ENCODE measurements around the gene PHRF1.
A peak's percentile ranks its signal among the peaks of the same experiment; 100 is the strongest.

PHRF1 gene

DNA sequence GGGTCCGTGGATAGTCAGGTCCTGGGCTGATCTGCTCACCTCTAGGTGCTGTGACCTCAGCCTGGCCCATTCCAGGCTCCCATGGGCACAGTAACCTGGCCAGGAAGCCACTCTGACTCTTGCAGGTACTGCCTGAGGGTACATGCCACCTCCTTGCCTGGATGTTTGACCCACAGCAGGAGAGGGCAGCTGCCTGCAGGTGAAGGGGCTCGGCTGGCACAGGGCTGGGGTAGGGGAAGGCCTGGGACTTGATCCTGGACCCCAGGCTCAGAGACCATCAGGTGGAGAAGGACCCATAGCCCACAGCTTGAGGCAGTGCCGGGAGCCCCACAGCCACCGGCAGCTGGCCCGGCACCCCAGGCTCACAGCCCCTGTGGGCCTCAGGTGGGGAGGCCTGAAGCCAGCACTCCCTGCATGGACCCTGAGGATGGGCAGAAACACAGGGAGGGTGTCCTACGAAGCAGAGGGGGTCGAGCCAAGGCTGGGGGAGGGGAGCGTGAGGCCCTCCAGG is 36.2 kb upstream of the PHRF1 start:
- DNase-seq = no peak

DNA sequence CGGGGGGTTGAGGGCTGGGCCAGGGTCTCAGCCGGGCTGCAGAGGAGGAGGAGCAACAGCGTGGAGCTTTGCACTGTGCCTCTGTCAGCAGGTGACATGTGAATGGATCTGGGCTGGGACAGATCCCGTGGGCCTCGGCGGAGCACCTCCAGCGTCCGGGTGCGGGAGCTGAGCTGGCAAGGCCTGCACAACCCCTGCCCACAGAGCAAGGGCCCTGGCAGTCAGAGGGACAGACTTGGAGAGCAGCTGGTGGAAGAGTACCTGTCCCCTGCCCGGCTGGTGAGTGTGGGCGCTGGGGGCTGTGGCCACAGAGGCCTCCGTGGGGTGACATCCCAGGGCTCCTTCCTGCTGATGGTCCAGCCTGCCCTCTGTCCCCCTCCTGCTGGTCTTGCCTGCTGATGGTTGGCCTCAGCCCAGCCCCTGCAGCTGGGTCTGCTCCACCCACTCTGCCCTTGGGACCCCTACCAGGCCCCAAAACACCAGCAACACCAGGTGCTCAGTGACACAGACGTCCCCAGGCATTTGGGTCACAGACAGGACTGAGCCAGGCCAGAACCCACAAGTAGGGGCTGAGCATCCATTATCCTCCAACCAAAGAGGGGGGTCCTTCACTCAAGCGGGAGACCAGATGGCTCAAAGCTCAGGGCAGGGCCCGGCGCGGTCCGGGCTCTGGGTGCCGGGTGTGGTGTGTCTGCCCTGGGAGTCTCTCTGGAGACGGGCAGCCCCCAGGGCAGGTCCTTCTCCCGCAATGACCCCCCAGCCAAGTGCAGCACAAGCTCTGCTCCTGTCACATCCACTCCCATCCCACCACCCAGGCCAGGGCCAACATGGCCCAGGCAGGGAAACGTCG is 35.5 kb upstream of the PHRF1 start:
- no peak for DNase-seq

DNA sequence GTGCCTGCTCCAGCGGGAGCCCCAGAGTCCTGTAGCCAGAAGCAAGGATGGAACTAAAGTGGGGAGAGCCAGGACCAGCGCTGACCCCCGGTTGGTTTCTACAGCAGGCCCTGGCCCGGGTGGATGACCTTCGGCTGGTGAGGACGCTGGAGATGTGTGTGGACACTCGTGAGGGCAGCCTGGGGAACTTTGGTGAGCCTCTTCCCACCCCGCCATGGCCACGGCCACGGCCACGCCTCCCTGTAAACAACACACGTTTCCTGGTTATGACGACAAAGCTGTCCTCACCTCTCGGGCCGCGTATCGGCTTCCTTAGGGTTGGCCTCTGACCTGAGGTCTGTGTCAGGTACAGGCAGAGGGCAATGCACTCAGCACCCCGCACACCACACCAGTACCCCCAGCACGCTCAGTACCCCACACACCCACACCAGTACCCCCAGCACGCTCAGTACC is 34.8 kb upstream of the PHRF1 start:
- no peak for DNase-seq

DNA sequence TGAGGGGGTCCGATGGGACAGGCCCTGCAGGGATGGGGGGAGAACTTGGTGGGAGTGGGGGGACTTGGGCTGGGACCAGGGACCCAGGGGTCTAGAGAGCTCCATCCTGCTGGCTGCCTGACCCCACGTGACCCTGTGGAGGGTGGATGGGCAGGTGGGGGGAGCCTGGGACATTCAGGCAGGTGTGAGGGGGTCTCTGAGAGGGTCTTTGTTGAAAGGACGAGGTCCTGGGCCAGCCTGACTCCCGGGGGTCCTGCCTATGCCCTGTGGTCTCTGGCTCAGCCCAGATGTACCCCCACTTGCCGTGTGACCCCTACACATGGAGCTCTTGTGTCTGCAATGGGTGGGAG is 31.5 kb upstream of the PHRF1 start:
- no peak for DNase-seq

DNA sequence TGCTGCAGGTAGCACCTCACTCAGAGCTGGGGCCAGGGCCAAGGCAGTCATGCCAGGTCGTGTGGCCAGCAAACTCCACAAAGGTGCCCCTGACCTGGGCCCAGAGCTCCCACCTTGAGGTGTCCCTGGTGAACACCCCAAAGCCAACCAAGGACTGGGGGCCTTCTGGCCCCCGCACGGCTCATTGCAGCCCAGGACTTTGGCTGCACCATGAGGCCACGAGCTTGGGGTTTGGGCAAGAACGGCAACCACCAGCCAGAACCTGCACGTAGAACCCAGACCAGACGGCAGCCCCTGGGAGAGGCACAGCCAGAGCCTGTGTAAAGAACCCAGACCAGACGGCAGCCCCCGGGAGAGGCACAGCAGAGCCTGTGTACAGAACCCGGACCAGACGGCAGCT is 31.1 kb upstream of the PHRF1 start:
- no peak for DNase-seq

DNA sequence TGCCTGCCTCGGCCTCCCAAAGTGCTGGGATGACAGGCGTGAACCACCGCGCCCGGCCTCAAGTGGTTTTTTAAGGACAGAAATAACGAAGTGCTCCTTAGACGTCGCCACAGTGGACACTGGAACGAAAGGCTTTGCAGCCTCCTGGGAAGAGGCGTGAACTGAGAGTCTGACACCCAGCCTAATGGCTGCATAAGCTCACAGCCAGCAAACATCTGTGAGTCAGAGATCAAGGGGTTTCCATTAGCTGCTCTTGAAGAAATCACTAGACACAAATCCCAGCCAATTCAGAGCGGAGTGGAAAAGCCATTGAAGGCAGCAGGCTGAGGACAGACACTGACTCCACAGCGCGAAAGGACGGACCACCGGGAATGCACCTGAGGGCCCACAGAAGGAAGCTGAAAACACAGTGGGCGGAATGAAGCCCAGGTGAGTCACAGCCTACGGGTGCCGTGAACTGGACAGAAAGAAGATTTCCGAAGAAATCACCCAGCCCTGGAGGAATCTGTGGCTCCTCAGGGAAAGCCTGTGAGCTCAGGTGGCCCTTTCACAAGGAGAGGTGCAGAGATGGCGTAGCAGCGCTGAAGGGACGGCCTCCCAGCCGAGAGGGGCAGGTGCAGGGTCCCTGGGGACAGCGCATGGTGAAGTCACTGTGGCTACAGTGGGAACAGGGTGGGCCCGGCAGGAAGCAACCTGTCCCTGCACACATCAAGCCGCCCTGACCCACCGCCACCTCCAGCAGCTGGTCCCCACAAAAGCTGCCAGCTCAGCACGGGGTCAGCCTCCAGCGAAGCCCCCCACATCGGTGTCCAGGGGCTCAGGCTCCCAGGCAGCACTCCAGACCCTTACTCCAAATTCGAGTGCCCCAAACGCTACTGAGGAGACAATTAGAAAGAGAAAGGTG is 27.3 kb upstream of the PHRF1 start:
- DNase-seq = no peak

DNA sequence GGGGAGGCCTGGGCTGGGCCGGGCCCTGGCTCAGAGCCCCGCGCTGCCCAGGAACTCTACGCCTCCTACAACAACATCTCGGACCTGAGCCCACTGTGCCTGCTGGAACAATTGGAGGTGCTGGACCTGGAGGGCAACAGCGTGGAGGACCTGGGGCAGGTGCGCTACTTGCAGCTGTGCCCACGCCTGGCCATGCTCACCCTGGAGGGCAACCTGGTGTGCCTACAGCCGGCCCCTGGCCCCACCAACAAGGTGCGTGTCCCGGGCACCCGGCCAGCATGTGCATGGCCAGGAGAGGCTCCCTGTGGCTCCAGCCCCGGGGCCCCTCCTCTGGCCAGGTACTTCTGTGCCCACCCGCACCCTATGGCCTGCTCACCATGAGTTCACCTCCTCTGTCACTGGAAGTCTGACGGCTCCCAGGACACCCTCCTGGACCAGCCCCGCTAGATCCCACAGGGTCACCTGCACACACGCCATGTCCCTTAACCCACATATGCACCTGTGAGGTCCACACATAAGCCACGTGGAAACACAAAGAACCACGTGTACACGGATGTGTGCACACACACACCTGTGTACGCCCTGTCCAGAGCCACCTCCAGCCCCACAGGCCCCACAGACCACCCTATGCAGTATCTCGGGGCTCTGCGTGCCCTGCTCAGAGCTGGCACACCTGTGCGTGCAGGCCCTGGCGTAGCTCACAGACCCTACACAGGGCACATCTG is 26.1 kb upstream of the PHRF1 start:
- no peak for DNase-seq

DNA sequence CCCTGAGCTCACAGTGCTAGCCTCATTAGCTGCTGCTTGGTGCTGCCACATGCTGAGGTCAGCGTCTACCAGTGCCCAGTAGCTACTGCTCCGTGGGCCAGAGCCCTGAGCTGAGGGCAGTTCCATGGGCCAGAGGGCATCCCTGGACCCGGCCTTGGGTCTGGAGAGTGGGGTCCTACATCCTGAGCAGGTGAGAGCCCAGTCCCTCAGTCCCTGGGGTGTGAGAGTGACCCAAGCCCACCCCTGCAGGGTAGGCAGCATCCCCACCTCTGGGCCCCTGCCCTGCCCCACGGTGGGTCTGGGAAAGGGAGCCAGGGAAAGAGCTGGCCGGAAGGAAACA is 25.6 kb upstream of the PHRF1 start:
- no peak for DNase-seq

DNA sequence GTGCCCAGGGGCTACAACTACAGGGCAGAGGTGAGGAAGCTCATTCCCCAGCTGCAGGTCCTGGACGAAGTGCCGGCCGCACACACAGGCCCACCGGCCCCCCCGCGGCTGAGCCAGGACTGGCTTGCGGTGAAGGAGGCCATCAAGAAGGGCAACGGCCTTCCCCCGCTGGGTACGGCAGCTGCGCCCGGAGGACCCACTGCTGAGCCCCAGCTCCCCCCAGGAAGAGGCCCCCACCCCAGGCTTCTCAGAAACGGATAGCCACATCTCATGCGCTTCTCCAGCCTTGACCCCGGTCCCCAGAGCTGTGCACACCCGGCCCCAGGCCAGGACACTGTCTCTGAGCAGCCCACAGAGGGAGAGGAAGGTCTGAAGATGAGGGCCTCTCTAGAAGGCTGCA is 25.1 kb upstream of the PHRF1 start:
- DNase-seq = no peak

DNA sequence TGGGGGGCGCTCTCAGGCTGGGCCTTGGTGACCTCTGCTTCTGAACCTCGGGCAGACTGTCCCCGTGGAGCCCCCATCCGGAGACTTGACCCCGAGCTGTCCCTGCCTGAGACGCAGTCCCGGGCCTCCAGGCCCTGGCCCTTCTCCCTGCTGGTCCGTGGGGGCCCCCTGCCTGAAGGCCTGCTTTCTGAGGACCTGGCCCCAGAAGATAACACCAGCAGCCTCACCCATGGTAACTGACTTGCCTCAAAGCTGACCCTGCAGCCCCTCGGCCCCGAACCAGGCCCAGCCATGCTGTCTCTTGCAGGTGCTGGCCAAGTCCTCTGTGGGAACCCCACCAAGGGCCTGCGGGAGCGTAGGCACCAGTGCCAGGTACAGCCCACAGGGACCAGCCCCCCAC is 24.7 kb upstream of the PHRF1 start:
- DNase-seq = no peak

DNA sequence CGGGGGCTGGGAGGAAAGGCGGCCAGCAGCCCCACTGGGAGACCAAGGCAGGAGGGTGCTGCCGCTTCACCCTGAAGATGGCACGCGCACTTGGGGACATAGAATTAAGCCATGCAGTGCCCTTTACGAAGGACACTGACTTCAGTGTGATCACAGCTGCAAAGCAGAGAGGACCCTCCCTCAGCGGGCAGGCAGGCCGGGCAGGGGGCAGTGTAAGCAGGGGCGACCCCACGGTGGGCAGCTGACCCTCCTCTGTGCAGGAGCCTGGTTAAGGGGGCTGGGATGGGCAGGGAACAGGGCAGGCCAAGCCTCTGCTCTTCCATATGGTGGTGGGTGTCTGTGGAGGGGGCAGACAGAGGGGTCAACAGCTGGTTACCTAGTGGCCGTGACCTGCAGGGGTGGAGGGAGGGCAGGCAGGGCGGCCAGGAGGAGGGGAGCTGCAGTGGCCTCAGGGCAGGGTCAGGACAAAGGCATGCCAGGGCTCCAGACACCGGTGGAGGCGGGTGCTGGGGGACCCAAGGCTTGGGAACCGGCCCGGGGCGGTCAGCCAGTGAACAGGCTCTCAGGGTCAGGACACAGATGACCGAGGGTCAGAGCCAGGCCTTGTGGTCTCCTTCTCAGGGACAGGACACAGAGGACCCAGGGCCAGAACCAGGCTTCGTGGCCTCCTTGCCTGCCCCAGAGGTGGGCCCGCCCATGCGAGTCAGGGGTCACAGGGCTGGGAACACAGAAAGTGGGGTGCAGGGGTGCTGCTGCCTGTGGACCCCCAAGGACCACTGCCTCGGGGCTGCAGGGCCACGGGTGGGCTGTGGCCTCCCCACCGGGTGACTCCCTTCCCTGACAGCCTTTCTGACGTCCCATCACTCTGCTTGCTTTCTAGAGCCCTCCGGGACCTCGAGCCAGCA is 22.9 kb upstream of the PHRF1 start:
- no peak for DNase-seq

DNA sequence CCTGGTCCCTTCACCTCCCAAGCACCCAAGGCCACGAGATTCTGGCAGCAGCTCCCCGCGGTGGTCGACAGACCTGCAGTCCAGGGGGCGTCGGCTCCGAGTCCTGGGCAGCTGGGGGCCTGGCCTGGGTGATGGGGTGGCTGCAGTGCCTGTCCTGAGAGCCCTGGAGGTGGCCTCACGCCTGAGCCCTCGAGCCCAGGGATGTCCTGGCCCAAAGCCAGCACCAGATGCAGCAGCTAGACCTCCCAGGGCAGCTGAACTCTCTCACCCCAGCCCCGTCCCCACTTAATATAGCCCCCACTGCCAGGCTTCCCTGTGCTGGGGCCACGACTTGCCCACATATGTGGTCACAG is 22.3 kb upstream of the PHRF1 start:
- DNase-seq = no peak

DNA sequence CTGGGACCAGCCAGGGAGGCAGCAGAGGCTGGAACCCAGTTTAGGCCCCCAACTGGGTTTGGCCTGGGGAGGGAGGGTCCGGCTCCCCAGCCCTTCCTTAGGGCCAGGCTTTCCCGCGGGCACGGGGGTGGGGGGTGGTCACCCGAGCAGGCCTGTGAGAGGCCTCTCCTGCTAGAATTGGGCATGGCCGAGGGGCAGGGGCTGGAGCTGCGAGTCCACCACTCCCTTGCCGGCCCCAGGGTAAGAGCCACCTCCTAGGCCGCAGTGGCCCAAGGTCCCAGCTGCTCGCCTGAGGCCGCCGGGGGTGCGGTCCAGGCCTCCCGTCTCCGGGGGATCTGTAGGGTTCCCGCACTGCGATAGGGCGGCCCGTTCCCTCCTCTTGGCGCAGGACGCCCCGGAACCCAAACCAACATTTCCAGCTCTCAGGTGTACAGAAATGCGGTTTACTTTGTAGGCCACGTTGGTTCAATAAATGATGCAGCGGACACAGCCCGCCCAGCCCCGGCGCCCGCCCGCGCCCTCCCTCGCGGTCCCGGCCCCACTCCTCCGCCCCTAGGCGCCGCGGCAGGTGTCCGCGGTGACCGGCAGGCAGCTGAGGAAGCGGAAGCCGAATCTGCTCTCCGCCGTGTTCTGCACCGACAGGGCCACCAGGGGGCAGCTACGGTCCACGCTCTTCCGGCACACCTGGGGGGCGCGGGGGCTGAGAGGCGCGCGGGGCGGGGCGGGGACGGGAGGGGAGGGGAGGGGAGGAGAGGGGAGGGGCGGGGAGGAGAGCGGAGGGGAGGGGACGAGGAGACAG is 21.6 kb upstream of the PHRF1 start:
- peak; percentile 87 for DNase-seq

DNA sequence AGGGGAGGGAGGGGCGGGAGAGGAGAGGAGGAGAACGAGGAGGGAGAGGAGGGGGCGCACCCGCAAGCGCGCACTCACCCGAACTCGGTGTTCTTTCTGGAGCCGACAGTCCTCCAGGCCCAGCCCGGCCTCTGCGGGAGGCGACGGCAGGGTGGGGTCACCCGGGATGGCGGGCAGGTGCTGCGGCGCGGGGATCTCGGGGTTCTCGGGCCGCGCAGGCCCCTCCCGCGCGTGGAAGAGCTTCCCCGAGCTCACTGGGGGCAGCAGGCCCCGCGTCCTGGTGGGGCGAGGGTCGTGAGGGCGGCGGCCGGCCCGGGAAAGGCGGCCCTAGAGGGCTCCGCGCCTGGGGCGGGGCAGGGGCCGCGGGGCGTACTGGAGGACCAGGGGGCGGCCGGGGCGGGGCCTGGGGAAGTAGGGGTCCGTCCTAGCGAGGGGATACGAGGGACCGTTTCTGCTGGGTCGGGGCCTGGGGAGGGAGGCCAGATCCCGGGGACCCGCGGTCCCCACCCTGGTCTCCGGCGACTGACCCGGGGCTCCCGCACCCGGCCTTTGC is 21.0 kb upstream of the PHRF1 start:
- no peak for DNase-seq

DNA sequence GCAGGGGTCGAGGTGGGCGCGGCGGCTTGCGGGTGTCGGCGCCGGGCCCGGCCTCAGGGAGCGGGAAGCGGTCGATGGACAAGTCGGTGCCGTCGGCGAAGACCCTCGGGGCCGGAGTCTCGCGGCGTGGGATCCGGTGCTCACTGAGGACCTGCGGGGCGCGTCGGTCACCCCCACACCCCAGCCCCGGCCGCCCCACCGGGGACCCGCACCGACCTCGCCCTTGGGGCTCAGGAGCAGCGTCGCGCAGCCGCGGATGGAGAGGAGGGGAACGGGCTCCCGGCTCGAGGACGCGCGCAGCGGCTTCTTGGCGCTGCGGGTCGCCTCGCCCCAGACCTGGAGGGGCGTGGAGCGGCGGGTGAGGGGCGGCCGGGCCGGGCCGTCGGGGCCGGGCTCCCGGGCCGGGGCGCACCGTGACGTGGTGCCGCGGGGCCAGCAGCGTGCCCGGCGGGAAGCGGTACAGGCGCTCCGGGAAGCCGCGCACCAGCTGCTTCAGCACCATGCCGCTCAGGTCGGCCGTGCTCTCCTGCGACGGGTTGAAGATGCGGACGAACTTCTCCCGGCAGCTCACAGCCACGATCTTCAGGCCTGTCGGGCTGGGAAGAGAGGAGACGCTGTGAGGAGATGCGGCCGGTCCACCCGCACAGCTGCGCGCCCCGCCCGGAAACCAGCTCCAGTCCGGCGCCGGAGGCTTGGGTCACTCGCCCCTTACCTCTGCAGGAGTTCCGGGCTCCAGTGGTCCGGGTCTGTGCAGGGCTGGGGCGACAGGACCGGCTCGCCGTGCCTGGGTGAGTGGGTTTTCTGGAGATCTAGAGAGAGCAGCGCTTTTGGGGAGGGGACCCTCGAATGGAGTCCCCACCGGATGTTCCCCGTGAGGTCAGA is 20.2 kb upstream of the PHRF1 start:
- DNase-seq = no peak

DNA sequence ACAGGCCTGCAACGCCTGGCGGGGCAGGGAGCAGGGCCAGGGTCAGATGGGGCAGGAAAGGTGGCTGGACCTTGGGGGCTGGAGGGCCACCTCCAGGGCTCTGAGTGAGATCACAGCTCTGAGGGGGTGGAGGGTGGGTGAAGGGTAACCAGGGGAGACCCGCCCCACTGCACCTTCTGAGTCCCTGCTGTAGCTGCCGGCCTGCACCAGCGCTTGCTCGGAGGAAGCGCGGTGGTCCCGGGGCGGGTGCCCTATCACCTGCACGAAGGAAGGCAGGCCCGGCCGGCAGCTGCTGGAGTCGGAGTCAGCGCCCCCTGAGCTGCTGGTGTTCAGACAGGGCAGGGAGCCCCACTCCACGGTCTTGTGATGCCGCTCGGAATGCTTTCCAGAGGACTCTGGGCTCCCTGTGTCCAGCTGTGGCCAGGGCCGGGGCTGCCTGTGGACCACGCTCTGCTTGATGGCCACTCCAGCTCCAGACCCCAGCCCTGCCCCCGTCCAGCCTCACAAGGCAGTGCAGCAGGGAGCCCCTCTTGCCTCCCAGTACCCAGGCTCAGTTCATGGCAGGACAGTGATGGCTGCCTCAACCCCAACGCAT is 19.5 kb upstream of the PHRF1 start:
- DNase-seq = no peak

DNA sequence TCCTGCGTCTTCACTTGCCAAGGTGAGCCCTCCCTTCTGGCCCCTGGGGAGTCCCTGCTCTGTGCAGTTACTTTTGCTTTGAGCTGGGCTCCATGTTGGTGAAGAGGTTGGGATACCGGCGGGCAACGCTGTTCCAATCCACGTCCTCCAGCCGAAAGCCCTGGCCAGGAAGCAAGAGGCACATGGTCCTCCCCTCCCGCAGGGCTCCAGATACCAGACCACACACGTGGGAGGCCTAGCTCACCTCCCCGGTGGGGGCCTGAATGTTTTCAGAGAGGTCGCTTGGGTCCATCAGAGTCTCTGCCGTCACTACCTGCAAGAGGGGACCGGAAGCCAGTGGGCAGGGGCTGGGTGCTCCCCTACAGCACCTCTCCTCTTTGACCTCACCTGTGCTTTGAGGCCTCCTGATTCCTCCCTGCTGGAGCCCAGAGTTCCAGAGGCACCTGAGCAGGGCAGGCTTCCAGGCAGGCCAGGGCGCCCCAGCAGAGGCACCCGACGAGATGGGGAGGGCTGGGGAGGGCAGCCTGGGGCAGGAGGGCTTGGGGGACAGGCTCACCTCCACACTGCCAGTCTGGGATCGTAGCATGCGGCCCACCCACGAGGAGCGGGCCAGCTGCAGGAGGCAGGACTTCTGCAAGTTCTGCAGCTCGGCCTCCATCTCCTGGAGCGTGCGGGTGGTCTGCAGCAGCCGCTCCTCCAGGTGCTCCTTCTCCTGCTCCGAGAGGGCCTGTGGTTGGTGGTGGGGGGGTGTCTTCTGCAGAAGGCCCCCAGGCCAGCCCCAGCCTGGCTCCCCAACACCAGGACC is 18.7 kb upstream of the PHRF1 start:
- no peak for DNase-seq

DNA sequence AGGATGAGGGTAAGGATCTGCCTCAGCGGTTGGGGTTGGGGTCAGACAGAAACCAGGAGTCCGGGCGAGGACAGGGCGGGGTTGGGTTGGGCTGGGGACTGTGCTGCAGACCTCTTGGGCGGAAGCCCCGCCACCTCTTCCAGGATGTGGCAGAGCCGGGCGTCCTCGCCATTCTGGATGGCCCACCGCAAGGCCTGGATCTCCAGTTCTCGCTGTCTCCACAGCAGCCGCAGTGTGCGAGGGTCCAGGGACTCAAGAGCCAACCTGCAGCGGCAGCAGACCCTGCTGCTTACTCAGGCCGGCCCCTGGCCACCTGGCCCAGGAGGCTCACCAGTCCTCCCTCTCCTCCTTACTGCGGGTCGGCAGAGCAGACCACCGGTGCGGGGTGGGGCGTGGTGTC is 17.8 kb upstream of the PHRF1 start:
- DNase-seq = no peak
